Mesenchymal stem cell (in vitro differentiated cells and primary cell): Measurements from ENCODE around the gene THADA.

Source experiments
- DNase-seq: peaks from one replicate; pipeline ENCODE4 v3.0.0-alpha.2; 2013
- H2AFZ ChIP-seq: one replicate; pipeline ENCODE4 v1.6.1; 2013; ENCODE audit warnings: low read depth, mild to moderate bottlenecking, control low read depth, inconsistent platforms, low read length, moderate library complexity
- H2AK5ac ChIP-seq: 2 replicates; pipeline ENCODE4 v1.6.1; 2013; ENCODE audit warnings: low read length, moderate library complexity, mild to moderate bottlenecking, inconsistent platforms; ENCODE audit not compliant: severe bottlenecking
- H2BK120ac ChIP-seq: one replicate; pipeline ENCODE4 v1.6.1; 2013; ENCODE audit warnings: low read depth, mild to moderate bottlenecking, inconsistent platforms, low read length, moderate library complexity
- H2BK12ac ChIP-seq, 2 experiments: one replicate each; pipeline ENCODE4 v1.6.1; 2013; ENCODE audit warnings: inconsistent platforms in 2 of 2, low read length in 2 of 2, mild to moderate bottlenecking in 2 of 2, moderate library complexity in 2 of 2, control low read depth in 1 of 2
- H2BK15ac ChIP-seq: one replicate; pipeline ENCODE4 v1.6.1; 2013; ENCODE audit warnings: mild to moderate bottlenecking, low read depth, inconsistent platforms; ENCODE audit not compliant: poor library complexity, severe bottlenecking
- H2BK5ac ChIP-seq: 2 replicates; pipeline ENCODE4 v1.6.1; 2013; ENCODE audit warnings: low read depth, mild to moderate bottlenecking, low read length, control low read depth, inconsistent platforms; ENCODE audit not compliant: poor library complexity, severe bottlenecking
- H3K14ac ChIP-seq, 2 experiments: one replicate each; pipeline ENCODE4 v1.6.1; 2013; ENCODE audit warnings: inconsistent platforms in 2 of 2, low read length in 2 of 2, control low read depth in 1 of 2, mild to moderate bottlenecking in 1 of 2, moderate library complexity in 1 of 2
- H3K18ac ChIP-seq, 2 experiments: one replicate each; pipeline ENCODE4 v1.6.1; 2013; ENCODE audit warnings: inconsistent platforms in 2 of 2, low read length in 2 of 2, control low read depth in 1 of 2, low read depth in 1 of 2, mild to moderate bottlenecking in 1 of 2
- H3K23ac ChIP-seq, 2 experiments: one replicate each; pipeline ENCODE4 v1.6.1; 2013; ENCODE audit warnings: inconsistent platforms in 2 of 2, low read length in 2 of 2, mild to moderate bottlenecking in 2 of 2, moderate library complexity in 2 of 2, control low read depth in 1 of 2
- H3K27ac ChIP-seq: 2 replicates; pipeline ENCODE4 v1.5.1; 2013; ENCODE audit warnings: mild to moderate bottlenecking, moderate library complexity, low read length, control low read depth, inconsistent platforms; ENCODE audit not compliant: poor library complexity, severe bottlenecking
- H3K27me3 ChIP-seq, 2 experiments: 2 replicates each; pipeline versions ENCODE4 v1.6.1 to v1.7.0; 2013; ENCODE audit warnings: low read length in 2 of 2, mild to moderate bottlenecking in 2 of 2, moderate library complexity in 2 of 2, control low read depth in 1 of 2, inconsistent platforms in 1 of 2; ENCODE audit not compliant: control insufficient read depth in 1 of 2, insufficient read depth in 1 of 2
- H3K36me3 ChIP-seq, 2 experiments: 2 replicates each; pipeline versions ENCODE4 v1.6.1 to v1.7.0; 2013; ENCODE audit warnings: low read length in 2 of 2, control low read depth in 1 of 2, inconsistent platforms in 1 of 2, low read depth in 1 of 2, mild to moderate bottlenecking in 1 of 2; ENCODE audit not compliant: insufficient read depth in 2 of 2, control insufficient read depth in 1 of 2
- H3K4ac ChIP-seq, 2 experiments: one replicate each; pipeline ENCODE4 v1.6.1; 2013; ENCODE audit warnings: inconsistent platforms in 2 of 2, low read length in 2 of 2, mild to moderate bottlenecking in 2 of 2, moderate library complexity in 2 of 2, control low read depth in 1 of 2, low read depth in 1 of 2
- H3K4me1 ChIP-seq: 2 replicates; pipeline ENCODE4 v1.6.1; 2013; ENCODE audit warnings: low read depth, low read length, control low read depth; ENCODE audit not compliant: control insufficient read depth, insufficient read depth
- H3K4me2 ChIP-seq: 2 replicates; pipeline ENCODE4 v1.6.1; 2013; ENCODE audit warnings: low read length, mild to moderate bottlenecking, inconsistent platforms; ENCODE audit not compliant: poor library complexity, severe bottlenecking
- H3K4me3 ChIP-seq, 2 experiments: 2 replicates each; pipeline versions ENCODE4 v1.5.1 to v1.7.0; 2013; ENCODE audit warnings: low read length in 2 of 2, mild to moderate bottlenecking in 2 of 2, control low read depth in 1 of 2, low read depth in 1 of 2; ENCODE audit not compliant: insufficient read depth in 1 of 2
- H3K79me1 ChIP-seq: replicated peaks from 2 replicates; pipeline ENCODE4 v1.6.1; 2013; ENCODE audit warnings: mild to moderate bottlenecking, control low read depth, low read length, inconsistent platforms; ENCODE audit not compliant: poor library complexity, severe bottlenecking
- H3K9ac ChIP-seq: 2 replicates; pipeline ENCODE4 v1.7.0; 2013; ENCODE audit warnings: mild to moderate bottlenecking, low read length, moderate library complexity
- H3K9me3 ChIP-seq: 2 replicates; pipeline ENCODE4 v1.7.0; 2013; ENCODE audit warnings: mild to moderate bottlenecking, low read length; ENCODE audit not compliant: control insufficient read depth
- H4K8ac ChIP-seq: one replicate; pipeline ENCODE4 v1.6.1; 2013; ENCODE audit warnings: inconsistent platforms, mild to moderate bottlenecking, low read length, moderate library complexity
- H4K91ac ChIP-seq: one replicate; pipeline ENCODE4 v1.6.1; 2013; ENCODE audit warnings: mild to moderate bottlenecking, low read length, inconsistent platforms
- WGBS: methylation state at CpG from one replicate; pipeline ENCODE4 v1.1.7; 2013; ENCODE audit warnings: mixed read lengths; 5-methylcytosine and 5-hydroxymethylcytosine counted together

THADA gene

GRCh38 chr2:43372416-43373081, 223.3 kb downstream of the THADA start:
- no peak overlapping the region for H3K9ac ChIP-seq
- H3K23ac ChIP-seq = no peak overlapping the region
- no peaks in the 10 kb centered on the region for H3K4me1 ChIP-seq
- peaks cover 9% of the 10 kb centered on the region for H3K79me1 ChIP-seq
- peak overlapping the region; percentile 36 for H4K91ac ChIP-seq
- no peak overlapping the region for H2BK120ac ChIP-seq
- no peaks in the 10 kb centered on the region for H3K9me3 ChIP-seq
- no peak overlapping the region for H2BK15ac ChIP-seq
- H2BK12ac ChIP-seq = no peak overlapping the region
- H2AFZ ChIP-seq = no peak overlapping the region
- H3K4me3 ChIP-seq = no peak overlapping the region
- H3K27ac ChIP-seq = no peak overlapping the region
- H3K4me2 ChIP-seq = no peak overlapping the region
- 89% methylated on average over 7 of the region's 8 CpGs for WGBS
- H3K36me3 ChIP-seq = no peaks in the 10 kb centered on the region
- peak overlapping the region in 1 of 2 experiments; percentile 2 for H3K18ac ChIP-seq
- no peak overlapping the region for H2BK5ac ChIP-seq
- no peaks in the 10 kb centered on the region for H3K27me3 ChIP-seq
- no peak overlapping the region for H4K8ac ChIP-seq
- H3K4ac ChIP-seq = no peak overlapping the region
- H3K14ac ChIP-seq = no peak overlapping the region
- DNase-seq = no peak
- peak overlapping the region; percentile 13 for H2AK5ac ChIP-seq

DNA sequence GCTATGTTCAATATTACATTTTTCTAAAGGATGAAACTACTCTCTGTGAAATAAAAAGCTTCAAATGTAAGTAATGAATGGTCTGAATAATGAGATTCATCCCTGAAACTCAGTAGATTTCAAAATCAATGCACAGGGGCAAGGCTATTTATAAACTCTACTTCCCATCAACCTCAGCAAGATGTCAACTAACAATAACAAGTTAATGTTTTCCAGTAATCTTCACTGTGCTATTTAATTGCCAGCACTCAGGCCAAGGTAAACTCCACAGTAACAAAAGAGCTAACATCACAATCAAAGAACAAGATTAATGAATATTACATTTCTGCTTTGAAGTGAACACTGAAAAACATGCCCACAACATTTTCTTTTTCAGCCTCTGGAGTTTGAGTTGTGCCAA, 225.1 kb downstream of the THADA start:
- Histone ChIP-seq H3K9ac (peak overlapping the region; percentile 14), H3K4me1 (no peaks in the 10 kb centered on the region), H2BK120ac (no peak overlapping the region), H2BK12ac (no peak overlapping the region), H2AK5ac (no peak overlapping the region), H3K27ac (no peak overlapping the region), H3K4me3 (no peak overlapping the region), H3K4me2 (no peak overlapping the region), H2AFZ (no peak overlapping the region), H3K79me1 (peaks cover 4% of the 10 kb centered on the region), H3K36me3 (no peaks in the 10 kb centered on the region), H3K18ac (no peak overlapping the region), H3K14ac (no peak overlapping the region), H4K91ac (no peak overlapping the region), H3K27me3 (no peaks in the 10 kb centered on the region), H3K9me3 (no peaks in the 10 kb centered on the region), H3K23ac (no peak overlapping the region), H2BK5ac (no peak overlapping the region), H2BK15ac (no peak overlapping the region), H3K4ac (no peak overlapping the region), H4K8ac (no peak overlapping the region)
- peak; percentile 55 for DNase-seq

- Histone ChIP-seq H3K4ac (peak overlapping the region in 1 of 2 experiments; percentile 67), H3K27ac (peak overlapping the region; percentile 55), H2BK5ac (no peak overlapping the region), H3K4me2 (no peak overlapping the region), H4K91ac (no peak overlapping the region), H3K9me3 (no peaks in the 10 kb centered on the region), H2BK15ac (no peak overlapping the region), H3K27me3 (no peaks in the 10 kb centered on the region), H2BK12ac (peak overlapping the region in 1 of 2 experiments; percentile 72), H2AK5ac (no peak overlapping the region), H3K14ac (no peak overlapping the region), H3K79me1 (peaks cover 5% of the 10 kb centered on the region), H3K23ac (no peak overlapping the region), H3K4me1 (no peaks in the 10 kb centered on the region), H3K36me3 (no peaks in the 10 kb centered on the region), H3K9ac (peak overlapping the region; percentile 3), H2AFZ (no peak overlapping the region), H3K18ac (no peak overlapping the region), H2BK120ac (no peak overlapping the region), H4K8ac (no peak overlapping the region), H3K4me3 (no peak overlapping the region)
- WGBS = 46% methylated on average over 3 of the region's 4 CpGs
- DNase-seq = no peak
Observed at GRCh38 chr2:43370146-43370545, 225.7 kb downstream of the THADA start.

DNA sequence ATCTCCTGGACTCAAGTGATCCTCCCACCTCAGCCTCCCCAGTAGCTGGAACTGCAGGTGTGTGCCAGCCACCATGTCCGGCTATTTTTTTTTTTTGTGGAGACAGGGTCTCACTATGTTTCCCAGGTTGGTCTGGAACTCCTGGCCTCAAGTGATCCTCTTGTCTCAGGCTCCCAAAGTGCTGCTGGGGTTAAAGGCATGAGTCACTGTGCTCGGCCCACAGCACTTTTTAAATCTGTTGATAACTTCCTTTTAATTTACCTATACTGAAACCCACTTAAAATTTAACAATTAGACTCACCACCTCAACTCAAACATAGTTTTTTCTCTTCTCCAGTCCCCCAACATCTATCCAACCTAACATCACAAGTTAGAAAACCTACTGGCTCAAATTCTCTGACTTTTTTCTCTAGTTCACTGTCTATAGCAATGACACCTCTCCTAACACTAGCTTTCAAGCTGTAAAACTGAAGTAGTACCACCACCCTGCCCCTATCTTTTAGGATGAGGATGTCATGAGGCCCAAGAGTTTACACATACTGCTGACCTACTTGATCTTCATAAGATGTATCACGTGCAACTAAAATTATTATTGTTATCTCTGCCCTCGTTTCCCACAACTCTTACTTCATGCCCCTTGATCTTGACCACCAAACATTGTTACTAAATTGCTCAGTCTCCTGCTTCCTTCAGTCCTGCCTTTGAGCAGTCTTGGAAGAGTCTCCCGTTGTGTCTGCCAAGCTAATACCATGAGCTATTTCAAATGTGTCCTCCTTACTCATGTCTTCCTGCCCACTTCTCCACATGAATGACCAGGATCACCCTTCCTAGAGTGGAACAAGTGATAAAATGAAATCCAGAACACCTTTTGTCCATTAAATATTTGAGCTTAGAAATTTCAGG, 227.1 kb downstream of the THADA start:
- Histone ChIP-seq H3K27me3 (no peaks in the 10 kb centered on the region), H2BK12ac (peak overlapping the region in 1 of 2 experiments; percentile 38), H3K4me2 (no peak overlapping the region), H3K79me1 (peaks cover 5% of the 10 kb centered on the region), H3K14ac (no peak overlapping the region), H2BK15ac (no peak overlapping the region), H2BK5ac (no peak overlapping the region), H3K4ac (no peak overlapping the region), H3K23ac (no peak overlapping the region), H3K4me1 (no peaks in the 10 kb centered on the region), H2AFZ (no peak overlapping the region), H3K4me3 (no peak overlapping the region), H4K8ac (no peak overlapping the region), H3K27ac (no peak overlapping the region), H2BK120ac (no peak overlapping the region), H3K9me3 (no peaks in the 10 kb centered on the region), H4K91ac (no peak overlapping the region), H3K36me3 (no peaks in the 10 kb centered on the region), H3K9ac (peak overlapping the region; percentile 22), H3K18ac (peak overlapping the region in 1 of 2 experiments; percentile 23), H2AK5ac (no peak overlapping the region)
- no peak for DNase-seq
- 75% methylated on average over 5 of the region's 5 CpGs for WGBS
